WTC11 (cell line): Measurements from ENCODE around the gene RPS5. TPM values are rescaled to one million over a fixed set of nuclear protein-coding genes. Genes with fewer than 3 reads are reported as not detected.
A peak's percentile ranks its signal among the peaks of the same experiment; 100 is the strongest.

Experiments used
- ATAC-seq: fragments of 200-7000 bp; cut with Tn5 transposase; 2 replicates; pipeline ENCODE4 v1.10.0; 2021; ENCODE audit warnings: mild to moderate bottlenecking, moderate library complexity
- CTCF ChIA-PET: fragments of 300-600 bp; sonication (Branson Sonifier 250); formaldehyde crosslinking; loops from one replicate; lab custom pipeline; 2021; ENCODE audit warnings: antibody characterized with exemption; lab: Charles Lee
- POLR2A ChIA-PET: fragments of 350-600 bp; sonication (Branson Sonifier 250); formaldehyde crosslinking; loops from one replicate; lab custom pipeline; 2021; ENCODE audit warnings: antibody characterized with exemption; lab: Charles Lee
- DNase-seq: peaks from one replicate; pipeline ENCODE4 v3.0.0; 2021; ENCODE audit warnings: low spot score
- H3K27ac Mint-ChIP-seq: 2 replicates; pipeline ENCODE4 v1.8.0; 2021; ENCODE audit warnings: mixed read lengths
- H3K27me3 Mint-ChIP-seq: 2 replicates; pipeline ENCODE4 v1.8.0; 2021; ENCODE audit warnings: low read depth, mild to moderate bottlenecking, moderate library complexity, mixed read lengths
- H3K36me3 Mint-ChIP-seq: 2 replicates; pipeline ENCODE4 v1.8.0; 2021; ENCODE audit warnings: mixed read lengths
- H3K4me1 Mint-ChIP-seq: 2 replicates; pipeline ENCODE4 v1.8.0; 2022; ENCODE audit warnings: mixed read lengths
- H3K4me3 Mint-ChIP-seq: 2 replicates; pipeline ENCODE4 v1.8.0; 2021; ENCODE audit warnings: mild to moderate bottlenecking, moderate library complexity, mixed read lengths
- H3K9me3 Mint-ChIP-seq: 2 replicates; pipeline ENCODE4 v1.8.0; 2021; ENCODE audit warnings: mixed read lengths
- ATF2 ChIP-seq: sonication (generic); formaldehyde crosslinking; IDR thresholded peaks from 2 replicates; pipeline ENCODE4 v1.8.1; 2022; ENCODE audit warnings: low read depth, missing genetic modification reagents, borderline replicate concordance
- ETV6 ChIP-seq: sonication (generic); formaldehyde crosslinking; IDR thresholded peaks from 2 replicates; pipeline ENCODE4 v1.8.1; 2022; ENCODE audit warnings: mild to moderate bottlenecking, missing genetic modification reagents
- FOXP1 ChIP-seq: sonication (generic); formaldehyde crosslinking; IDR thresholded peaks from 2 replicates; pipeline ENCODE4 v1.8.0; 2022; ENCODE audit warnings: missing genetic modification reagents, mild to moderate bottlenecking, moderate library complexity, borderline replicate concordance
- GABPB1 ChIP-seq: sonication (generic); formaldehyde crosslinking; IDR thresholded peaks from 2 replicates; pipeline ENCODE4 v1.8.1; 2023; ENCODE audit warnings: mild to moderate bottlenecking, missing genetic modification reagents
- GRHL2 ChIP-seq: fragments of 250-450 bp; sonication (Bioruptor Pico); IDR thresholded peaks from 2 replicates; pipeline ENCODE4 v1.8.0; 2022; ENCODE audit warnings: mild to moderate bottlenecking, moderate library complexity; ENCODE audit not compliant: insufficient replicate concordance, severe bottlenecking
- IRF2 ChIP-seq: sonication (generic); formaldehyde crosslinking; IDR thresholded peaks from 2 replicates; pipeline ENCODE4 v1.8.0; 2022; ENCODE audit warnings: low read depth, missing genetic modification reagents, borderline replicate concordance
- MLX ChIP-seq: sonication (generic); formaldehyde crosslinking; IDR thresholded peaks from 2 replicates; pipeline ENCODE4 v1.8.1; 2023; ENCODE audit warnings: mild to moderate bottlenecking, missing genetic modification reagents, moderate library complexity
- NFE2L1 ChIP-seq: sonication (generic); formaldehyde crosslinking; IDR thresholded peaks from 2 replicates; pipeline ENCODE4 v1.8.1; 2023; ENCODE audit warnings: missing genetic modification reagents
- NFYB ChIP-seq: sonication (generic); formaldehyde crosslinking; conservative IDR thresholded peaks from 2 replicates; pipeline ENCODE4 v1.8.0; 2022; ENCODE audit warnings: low read depth, missing genetic modification reagents
- SOX15 ChIP-seq: fragments of 250-450 bp; sonication (Bioruptor Pico); IDR thresholded peaks from 2 replicates; pipeline ENCODE4 v1.9.0; 2021; ENCODE audit warnings: mild to moderate bottlenecking
- SP1 ChIP-seq: sonication (generic); formaldehyde crosslinking; conservative IDR thresholded peaks from 2 replicates; pipeline ENCODE4 v1.8.1; 2022; ENCODE audit warnings: missing genetic modification reagents
- STAT6 ChIP-seq: sonication (generic); formaldehyde crosslinking; conservative IDR thresholded peaks from 2 replicates; pipeline ENCODE4 v1.8.1; 2023; ENCODE audit warnings: mild to moderate bottlenecking, low read depth, missing genetic modification reagents, moderate library complexity
- TCF7 ChIP-seq: sonication (generic); formaldehyde crosslinking; IDR thresholded peaks from 2 replicates; pipeline ENCODE4 v1.8.0; 2022; ENCODE audit warnings: mild to moderate bottlenecking, low read depth, missing genetic modification reagents, moderate library complexity
- ZNF263 ChIP-seq: sonication (generic); formaldehyde crosslinking; IDR thresholded peaks from 2 replicates; pipeline ENCODE4 v1.8.1; 2022; ENCODE audit warnings: low read depth, mild to moderate bottlenecking, moderate library complexity, missing genetic modification reagents
- ZNF416 ChIP-seq: fragments of 250-450 bp; sonication (Bioruptor Pico); IDR thresholded peaks from 2 replicates; pipeline ENCODE4 v1.9.0; 2021; ENCODE audit warnings: mild to moderate bottlenecking, inconsistent platforms
- total RNA-seq: library from RNA; stranded (reverse); gene quantifications from 3 replicates; pipeline ENCODE4 v1.2.3, GENCODE V29; 2021
- TF ChIP-seq, protein P1 (sequence below): sonication (generic); formaldehyde crosslinking; IDR thresholded peaks from 2 replicates; pipeline ENCODE4 v1.8.1; 2023; ENCODE audit warnings: mild to moderate bottlenecking, missing genetic modification reagents
- TF ChIP-seq, protein P2 (sequence below): fragments of 250-450 bp; sonication (Bioruptor Pico); IDR thresholded peaks from 2 replicates; pipeline ENCODE4 v1.8.0; 2021; ENCODE audit warnings: mild to moderate bottlenecking
- TF ChIP-seq, protein P3 (sequence below): sonication (generic); formaldehyde crosslinking; IDR thresholded peaks from 2 replicates; pipeline ENCODE4 v1.8.1; 2022; ENCODE audit warnings: mild to moderate bottlenecking, missing genetic modification reagents, moderate library complexity, borderline replicate concordance

The RPS5 gene
- total RNA-seq, 1 experiment from 2014 or later = 1,502 TPM

GRCh38 chr19:58379246-58379645, 7.8 kb upstream of the RPS5 start (continued):
- TF ChIP-seq IRF2 (CRISPR knock-in tag) = no peak
- TF ChIP-seq, all 79 proteins: peak for 0

DNA sequence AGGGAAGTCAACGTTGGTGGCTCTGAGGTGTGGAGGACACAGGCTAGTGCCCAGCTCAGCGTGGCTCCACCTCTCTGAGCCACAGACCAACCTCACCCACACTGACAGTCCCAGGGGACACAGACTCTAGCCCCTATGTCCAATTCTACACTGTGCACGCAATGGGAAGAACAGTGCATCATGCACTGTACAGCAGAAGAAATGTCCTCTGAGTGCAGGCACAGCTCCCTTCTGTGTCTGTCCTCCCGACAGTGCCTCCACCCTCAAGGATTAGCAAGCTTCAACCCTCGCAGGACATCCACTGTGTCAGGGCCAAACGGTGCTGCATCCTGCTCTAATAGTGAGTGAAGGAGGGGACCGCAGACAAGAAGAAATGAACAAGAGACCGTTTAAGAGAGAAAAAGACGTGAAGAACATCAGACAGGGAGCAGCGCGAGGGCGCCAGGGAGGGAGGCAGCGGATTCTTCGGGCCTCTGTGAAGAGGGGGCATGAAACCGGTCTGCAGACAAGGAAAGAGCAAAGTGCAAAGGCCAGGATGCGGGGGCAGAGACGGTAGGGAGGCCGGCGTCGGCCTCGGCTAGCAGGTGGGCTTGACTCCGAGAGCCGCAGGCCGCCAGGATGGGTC, 6.9 kb upstream of the RPS5 start:
- Mint-ChIP-seq H3K36me3 (no peaks in the 10 kb centered on the region), H3K9me3 (no peaks in the 10 kb centered on the region), H3K27me3 (no peaks in the 10 kb centered on the region), H3K27ac (peak overlapping the region; percentile 17; the same call in 1 of the 2 replicates), H3K4me3 (peak overlapping the region; percentile 85), H3K4me1 (peaks cover 8% of the 10 kb centered on the region)
- no peak for ATAC-seq
- ChIA-PET POLR2A (no interaction called here), CTCF (no interaction called here)
- no peak for DNase-seq
- TF ChIP-seq ZNF416 (CRISPR knock-in tag) = no peak

GRCh38 chr19:58380662-58381459, 6.2 kb upstream of the RPS5 start, which contains the start of gene ZNF837:
ZNF837 (minus strand) TSS chr19:58381030; CDS start chr19:58369332, 11,698 bp downstream.
- no peaks in the 10 kb centered on the region for H3K36me3 Mint-ChIP-seq
- ChIA-PET CTCF (no interaction called here), POLR2A (interaction anchor here (0.7 kb wide), 1 partner anchor 17 kb away, joined by 3 read pairs; no protein-coding TSS in a partner anchor)
- peak within 1 kb of the TSS; percentile 85 for H3K4me3 Mint-ChIP-seq
- H3K9me3 Mint-ChIP-seq = no peaks in the 10 kb centered on the region
- no peaks in the 10 kb centered on the region for H3K27me3 Mint-ChIP-seq
- DNase-seq (peak; percentile 99), ATAC-seq (peak; percentile 90)
- peak within 1 kb of the TSS; percentile 45 for H3K27ac Mint-ChIP-seq
- peaks cover 13% of the 10 kb centered on the region for H3K4me1 Mint-ChIP-seq
- peak; percentile 72; the same call in 1 of the 2 replicates for TF ChIP-seq ZNF416 (CRISPR knock-in tag)
- TF ChIP-seq NFE2L1 (CRISPR knock-in tag) = peak; percentile 84
- peak; percentile 96 for TF ChIP-seq GABPB1
- TF ChIP-seq ZNF263 (CRISPR knock-in tag) = peak; percentile 53; the same call in 1 of the 2 replicates
- TF ChIP-seq FOXP1 (CRISPR knock-in tag) = peak; percentile 87
- TF ChIP-seq, protein P1, sequence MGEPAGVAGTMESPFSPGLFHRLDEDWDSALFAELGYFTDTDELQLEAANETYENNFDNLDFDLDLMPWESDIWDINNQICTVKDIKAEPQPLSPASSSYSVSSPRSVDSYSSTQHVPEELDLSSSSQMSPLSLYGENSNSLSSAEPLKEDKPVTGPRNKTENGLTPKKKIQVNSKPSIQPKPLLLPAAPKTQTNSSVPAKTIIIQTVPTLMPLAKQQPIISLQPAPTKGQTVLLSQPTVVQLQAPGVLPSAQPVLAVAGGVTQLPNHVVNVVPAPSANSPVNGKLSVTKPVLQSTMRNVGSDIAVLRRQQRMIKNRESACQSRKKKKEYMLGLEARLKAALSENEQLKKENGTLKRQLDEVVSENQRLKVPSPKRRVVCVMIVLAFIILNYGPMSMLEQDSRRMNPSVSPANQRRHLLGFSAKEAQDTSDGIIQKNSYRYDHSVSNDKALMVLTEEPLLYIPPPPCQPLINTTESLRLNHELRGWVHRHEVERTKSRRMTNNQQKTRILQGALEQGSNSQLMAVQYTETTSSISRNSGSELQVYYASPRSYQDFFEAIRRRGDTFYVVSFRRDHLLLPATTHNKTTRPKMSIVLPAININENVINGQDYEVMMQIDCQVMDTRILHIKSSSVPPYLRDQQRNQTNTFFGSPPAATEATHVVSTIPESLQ (CRISPR knock-in tag) = 0 out of 2 replicates have a peak, but pooled peaks have one; percentile 83
- TF ChIP-seq ATF2 (CRISPR knock-in tag) = 0 out of 2 replicates have a peak, but pooled peaks have one; percentile 70
- peak; percentile 80; the same call in 1 of the 2 replicates for TF ChIP-seq ETV6
- TF ChIP-seq GRHL2 (CRISPR knock-in tag) = no peak
- TF ChIP-seq SOX15 (CRISPR knock-in tag) = no peak
- TF ChIP-seq, protein P2, sequence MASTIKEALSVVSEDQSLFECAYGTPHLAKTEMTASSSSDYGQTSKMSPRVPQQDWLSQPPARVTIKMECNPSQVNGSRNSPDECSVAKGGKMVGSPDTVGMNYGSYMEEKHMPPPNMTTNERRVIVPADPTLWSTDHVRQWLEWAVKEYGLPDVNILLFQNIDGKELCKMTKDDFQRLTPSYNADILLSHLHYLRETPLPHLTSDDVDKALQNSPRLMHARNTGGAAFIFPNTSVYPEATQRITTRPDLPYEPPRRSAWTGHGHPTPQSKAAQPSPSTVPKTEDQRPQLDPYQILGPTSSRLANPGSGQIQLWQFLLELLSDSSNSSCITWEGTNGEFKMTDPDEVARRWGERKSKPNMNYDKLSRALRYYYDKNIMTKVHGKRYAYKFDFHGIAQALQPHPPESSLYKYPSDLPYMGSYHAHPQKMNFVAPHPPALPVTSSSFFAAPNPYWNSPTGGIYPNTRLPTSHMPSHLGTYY (CRISPR knock-in tag) = 0 out of 2 replicates have a peak, but pooled peaks have one; percentile 58
- TF ChIP-seq SP1 = peak; percentile 82
- TF ChIP-seq, protein P3, sequence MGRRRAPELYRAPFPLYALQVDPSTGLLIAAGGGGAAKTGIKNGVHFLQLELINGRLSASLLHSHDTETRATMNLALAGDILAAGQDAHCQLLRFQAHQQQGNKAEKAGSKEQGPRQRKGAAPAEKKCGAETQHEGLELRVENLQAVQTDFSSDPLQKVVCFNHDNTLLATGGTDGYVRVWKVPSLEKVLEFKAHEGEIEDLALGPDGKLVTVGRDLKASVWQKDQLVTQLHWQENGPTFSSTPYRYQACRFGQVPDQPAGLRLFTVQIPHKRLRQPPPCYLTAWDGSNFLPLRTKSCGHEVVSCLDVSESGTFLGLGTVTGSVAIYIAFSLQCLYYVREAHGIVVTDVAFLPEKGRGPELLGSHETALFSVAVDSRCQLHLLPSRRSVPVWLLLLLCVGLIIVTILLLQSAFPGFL (CRISPR knock-in tag) = 0 out of 2 replicates have a peak, but pooled peaks have one; percentile 19
- TF ChIP-seq TCF7 (CRISPR knock-in tag) = peak; percentile 87
- 0 out of 2 replicates have a peak, but pooled peaks have one; percentile 68 for TF ChIP-seq MLX
- no peak for TF ChIP-seq STAT6
- peak; percentile 87 for TF ChIP-seq NFYB (CRISPR knock-in tag)
